Iris pigment epithelial cell (primary cell): ENCODE measurements around the gene DTX2.
"Not testable (repeated sequence)": the region's sequence is repeated elsewhere in the genome, so short reads cannot be mapped to it uniquely, and the experiment has no call there.

ENCODE experiments used
- DNase-seq: peaks from one replicate; pipeline ENCODE4 v3.0.0-alpha.2; 2011; ENCODE audit warnings: low read depth

The DTX2 gene

DNA sequence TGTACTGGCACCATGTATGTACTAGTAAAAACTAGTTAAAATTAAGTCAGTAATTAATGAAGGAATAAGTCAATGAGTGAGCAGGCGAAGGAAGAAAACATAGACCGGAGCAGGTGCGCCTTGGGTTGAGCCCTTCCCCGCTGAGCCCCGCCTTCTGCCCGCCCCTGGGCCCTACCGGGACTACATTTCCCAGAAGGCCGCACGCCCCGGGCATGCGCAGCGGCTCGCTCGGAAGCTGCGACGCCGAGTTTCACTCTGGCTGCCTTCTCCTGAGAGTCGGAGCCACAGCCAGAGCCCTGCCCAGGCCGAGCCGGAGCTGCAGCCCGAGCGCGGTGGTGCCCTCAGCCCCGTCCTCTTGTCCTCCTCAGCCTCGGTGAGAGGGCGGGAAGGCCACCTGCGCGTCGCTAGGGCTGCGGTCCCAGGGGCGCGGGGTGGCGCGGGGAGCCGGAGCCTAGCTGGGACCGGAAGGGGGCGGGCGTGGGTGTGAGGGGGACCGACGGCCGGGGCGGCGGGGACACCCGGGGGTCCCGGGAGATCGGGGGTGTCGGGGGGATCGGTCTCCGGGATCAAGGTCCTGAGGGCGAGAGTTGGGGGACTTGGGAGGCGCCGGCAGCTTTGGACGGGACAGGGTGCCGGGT is at the start of gene DTX2:
DTX2 (plus strand) TSS at position 246 of the 638 bp plus-strand sequence. CDS start 18,801 bp downstream, outside the sequence.
- DNase-seq = not testable (repeated sequence)

DNA sequence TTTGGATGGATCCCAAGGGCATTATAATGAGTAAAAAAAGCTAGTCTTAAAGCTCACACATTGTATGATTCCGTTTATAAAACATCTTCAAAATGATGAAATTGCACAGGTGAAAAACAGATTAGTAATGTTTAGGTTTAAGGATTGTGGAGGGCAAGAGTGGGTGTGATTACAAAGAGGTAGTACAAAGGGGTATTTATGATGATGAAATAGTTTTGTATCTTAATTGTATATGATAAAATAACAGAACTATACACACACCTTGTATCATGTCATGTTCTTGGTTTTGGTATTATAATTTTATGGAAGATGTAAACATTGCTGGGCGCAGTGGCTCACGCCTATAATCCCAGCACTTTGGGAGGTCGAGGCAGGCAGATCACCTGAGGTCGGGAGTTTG is 49.3 kb upstream of the DTX2 start:
- DNase-seq = no peak

DNA sequence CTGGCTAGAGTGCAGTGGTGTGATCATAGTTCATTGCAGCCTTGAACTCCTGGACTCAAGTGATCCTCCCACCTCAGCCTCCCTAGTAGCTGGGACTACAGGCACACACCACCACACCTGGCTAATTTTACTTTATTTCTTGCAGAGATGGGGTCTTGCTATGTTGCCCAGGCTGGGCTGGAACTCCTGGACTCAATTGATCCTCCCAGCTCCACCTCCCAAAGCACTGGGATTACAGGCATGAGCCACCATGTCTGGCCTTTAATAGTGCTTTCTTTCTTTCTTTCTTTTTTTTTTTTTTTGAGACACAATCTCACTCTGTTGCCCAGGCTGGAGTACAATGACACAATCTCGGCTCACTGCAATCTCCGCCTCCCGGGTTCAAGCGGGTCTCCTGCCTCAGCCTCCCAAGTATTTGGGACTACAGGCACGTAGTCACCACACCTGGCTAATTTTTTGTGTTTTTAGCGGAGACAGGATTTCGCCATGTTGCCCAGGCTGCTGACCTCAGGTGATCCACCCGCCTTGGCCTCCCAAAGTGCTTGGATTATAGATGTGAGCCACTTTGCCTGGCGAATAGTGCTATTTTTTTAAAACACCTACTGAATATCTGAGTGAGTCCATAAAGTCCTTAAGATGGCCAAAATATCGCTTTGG is 43.7 kb upstream of the DTX2 start:
- not testable (repeated sequence) for DNase-seq

DNA sequence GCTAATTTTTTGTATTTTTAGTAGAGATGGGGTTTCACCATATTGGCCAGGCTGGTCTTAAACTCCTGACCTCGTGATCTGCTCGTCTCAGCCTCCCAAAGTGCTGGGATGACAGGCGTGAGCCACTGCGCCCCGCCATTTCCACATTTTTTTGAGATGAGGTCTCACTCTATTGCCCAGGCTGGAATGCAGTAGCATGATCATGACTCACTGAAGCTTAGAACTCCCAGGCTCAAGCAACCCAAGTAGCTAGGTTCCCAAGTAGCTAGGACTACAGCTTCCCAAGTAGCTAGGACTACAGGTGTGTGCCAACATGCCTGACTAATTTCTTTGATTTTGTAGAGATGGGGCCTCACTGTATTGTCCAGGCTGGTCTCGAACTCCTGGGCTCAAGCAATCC is 40.4 kb upstream of the DTX2 start:
- DNase-seq = peak; percentile 99

DNA sequence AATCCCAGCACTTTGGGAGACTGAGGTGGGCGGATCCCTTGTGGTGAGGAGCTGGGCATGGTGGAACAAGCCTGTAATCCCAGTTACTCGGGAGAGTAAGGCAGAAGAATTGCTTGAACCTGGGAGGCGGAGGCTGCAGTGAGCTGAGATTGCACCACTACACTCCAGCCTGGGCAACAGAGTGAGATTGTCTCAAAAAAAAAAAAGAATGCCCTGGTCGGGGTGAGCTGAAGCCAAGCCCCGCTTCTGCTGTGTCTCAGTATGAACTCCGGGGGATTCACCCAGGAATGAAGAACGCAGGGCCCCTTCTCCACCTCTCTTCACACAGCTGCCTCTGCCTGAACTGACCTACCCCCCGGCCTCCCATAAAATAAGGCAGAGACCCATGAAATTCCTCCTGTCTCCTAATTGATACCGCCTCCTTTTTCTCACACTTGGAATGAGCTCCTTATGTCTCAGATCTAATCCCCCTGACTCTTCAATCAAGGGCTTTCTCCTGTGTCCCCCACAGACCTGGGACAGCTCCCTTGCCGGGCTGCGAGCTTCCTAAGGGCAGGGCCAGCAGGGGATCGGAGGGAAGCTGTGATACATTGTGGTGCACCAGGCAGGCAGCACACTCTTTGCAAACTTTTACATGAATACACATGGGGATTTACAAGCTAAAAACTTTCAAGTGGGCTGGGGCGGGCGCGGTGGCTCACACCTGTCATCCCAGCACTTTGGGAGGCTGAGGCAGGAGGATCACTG is 37.7 kb upstream of the DTX2 start:
- DNase-seq = peak; percentile 24

DNA sequence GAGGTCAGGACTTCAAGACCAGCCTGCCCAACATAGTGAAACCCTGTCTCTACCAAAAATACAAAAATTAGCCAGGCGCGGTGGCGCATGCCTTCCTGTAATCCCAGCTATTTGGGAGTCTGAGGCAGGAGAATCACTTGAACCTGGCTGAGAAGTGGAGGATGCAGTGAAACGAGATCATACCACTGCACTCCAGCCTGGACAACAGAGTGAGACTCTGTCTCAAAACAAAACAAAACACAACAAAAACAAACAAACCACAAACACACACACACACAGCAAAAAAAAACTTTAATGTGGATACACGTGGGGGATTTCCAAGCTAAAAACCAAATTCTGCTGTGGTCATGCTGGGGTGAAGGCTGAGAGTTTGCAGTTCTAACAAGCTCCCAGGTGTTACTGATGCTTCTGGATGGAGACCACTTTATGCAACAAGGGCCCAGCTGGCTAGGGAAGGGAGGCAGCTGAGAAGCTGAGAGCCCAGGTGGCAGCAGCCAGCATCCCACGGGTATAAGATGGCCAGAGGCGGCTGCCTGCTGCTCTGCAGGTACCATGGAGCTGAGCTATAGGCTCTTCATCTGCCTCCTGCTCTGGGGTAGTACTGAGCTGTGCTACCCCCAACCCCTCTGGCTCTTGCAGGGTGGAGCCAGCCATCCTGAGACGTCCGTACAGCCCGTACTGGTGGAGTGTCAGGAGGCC is 36.9 kb upstream of the DTX2 start, which contains the start of gene ZP3:
ZP3 (plus strand) TSS at position 538 of the 699 bp plus-strand sequence; CDS start at position 553, 15 bp downstream.
- DNase-seq = no peak

DNA sequence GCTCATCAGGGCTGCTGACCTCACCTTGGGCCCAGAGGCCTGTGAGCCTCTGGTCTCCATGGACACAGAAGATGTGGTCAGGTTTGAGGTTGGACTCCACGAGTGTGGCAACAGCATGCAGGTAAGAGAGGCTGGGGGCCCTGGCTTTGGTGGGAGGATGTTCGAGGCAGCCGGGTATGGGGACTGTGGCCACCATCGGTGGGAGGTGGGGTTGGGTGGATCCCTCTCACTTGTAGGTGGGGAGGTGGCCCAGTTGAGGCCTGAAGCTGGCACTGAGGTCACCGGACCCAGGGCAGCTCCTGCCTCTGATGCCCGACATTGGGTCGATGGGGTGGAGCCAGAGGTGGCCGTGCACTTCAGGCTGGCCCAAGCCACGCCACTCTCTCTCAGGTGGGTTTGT is 36.4 kb upstream of the DTX2 start:
- DNase-seq = no peak

DNA sequence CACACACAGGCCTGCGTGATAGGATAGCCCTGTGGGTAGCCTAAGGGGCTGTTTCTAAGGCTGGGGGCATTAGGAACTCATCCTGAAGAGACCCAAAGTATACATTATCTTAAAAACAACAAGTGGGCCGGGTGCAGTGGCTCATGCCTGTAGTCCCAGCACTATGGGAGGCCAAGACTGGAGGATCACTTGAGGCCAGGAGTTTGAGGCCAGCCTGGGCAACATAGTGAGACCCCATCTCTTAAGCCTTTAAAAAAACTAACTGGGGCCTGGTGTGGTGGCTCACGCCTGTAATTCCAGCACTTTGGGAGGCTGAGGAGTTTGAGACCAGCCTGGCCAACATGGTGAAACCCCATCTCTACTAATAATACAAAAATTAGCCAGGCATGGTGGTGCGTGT is 36.0 kb upstream of the DTX2 start:
- DNase-seq = not testable (repeated sequence)

DNA sequence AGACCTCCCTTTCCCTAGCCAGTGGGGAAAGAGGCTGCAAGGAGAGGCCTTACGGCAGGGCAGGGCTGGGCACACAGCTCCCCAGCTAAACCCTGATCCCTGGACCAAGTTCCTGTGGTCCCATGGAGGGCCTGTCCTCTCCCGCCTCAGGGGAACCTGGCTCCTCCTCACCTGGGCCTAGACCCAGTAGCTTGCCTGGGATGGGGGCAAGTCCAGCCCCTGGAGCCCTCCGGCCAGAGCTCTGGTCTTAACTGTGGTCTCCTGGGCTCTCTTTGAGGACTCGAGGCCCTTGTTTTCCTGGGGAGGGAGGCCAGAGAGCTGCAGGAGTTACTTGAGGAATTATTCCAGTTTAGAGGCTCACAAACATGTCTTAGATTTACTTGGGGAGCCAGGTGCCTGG is 35.3 kb upstream of the DTX2 start:
- DNase-seq = no peak

DNA sequence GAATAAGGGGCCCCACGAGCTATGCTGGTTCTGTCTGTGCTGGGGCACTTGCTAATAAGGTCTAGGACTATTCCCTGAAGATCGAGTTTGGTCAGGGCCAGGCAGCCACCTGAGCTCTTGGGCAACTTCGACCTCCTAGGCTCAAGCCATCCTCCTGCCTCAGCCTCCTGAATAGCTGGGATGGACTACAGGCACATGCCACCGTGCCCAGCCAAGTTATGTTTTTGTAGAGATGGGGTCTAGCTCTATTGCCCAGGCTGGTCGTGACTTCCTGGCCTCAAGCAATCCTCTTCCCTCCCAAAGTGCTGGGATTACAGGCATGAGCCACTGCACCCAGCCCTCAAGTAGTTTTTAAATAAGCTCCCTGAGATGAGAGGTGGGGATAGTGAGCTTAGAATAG is 33.9 kb upstream of the DTX2 start:
- DNase-seq = no peak

DNA sequence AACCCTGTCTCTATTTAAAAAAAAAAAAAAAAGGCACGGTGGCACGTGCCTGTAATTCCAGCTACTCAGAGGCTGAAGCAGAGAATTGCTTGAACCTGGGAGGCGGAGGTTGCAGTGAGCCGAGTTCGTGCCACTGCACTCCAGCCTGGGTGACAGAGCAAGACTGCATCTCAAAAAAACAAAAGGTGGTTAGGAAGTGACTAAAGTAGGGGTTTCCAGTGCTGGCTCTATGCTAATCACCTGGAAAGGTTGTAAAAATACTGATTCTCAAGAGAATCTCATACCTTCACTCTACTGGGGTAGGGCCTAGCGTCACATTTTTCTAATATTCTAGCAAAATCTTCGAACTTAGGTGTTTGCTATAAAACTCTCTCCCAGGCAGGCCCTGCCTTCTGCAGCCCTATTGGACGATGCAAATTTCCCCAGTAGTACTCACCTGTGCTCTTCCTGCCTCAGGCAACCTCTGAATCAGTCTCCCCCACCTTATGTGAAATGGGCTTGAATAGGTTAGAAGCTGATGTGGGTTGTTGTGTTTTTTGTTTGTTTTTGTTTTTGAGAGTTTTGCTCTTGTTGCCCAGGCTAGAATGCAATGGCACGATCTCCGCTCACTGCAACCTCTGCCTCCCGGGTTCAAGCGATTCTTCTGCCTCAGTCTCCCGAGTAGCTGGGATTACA is 33.2 kb upstream of the DTX2 start:
- DNase-seq = no peak

DNA sequence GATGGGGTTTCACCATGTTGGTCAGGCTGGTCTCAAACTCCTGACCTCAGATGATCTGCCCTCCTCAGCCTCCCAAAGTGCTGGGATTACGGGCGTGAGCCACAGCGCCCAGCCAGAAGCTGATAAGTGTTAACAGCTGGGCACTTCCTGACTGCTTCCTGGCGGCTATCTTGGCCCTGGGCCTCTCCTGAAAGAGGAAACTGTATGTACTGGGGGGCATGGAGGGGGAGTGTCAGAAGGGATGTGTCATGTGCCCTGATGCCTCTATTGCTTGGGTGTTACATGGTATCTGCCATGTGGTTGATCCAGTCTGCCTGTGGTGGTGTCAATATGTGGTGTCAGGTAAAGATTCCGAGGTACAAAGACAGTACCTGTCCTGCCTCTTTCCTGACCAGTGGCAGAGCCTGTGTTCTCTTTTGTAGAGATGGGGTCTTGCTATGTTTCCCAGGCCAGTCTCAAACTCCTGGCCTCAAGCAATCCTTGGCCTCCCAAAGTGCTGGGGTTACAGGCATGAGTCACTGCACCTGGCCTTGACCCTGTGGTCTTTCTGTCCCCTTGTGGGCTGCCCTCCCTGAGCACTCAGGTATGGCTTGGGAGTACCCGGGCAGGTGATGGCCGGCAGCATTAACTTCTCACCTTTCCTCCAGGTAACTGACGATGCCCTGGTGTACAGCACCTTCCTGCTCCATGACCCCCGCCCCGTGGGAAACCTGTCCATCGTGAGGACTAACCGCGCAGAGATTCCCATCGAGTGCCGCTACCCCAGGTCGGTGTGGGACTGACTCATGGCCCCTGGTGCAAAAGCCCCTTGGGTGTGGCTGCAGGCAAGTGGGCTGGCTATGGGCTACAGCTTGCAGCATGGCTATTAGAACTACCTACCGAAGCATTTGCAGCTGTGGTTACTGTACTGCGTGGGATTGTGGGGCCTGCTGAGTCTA is 32.4 kb upstream of the DTX2 start:
- no peak for DNase-seq

DNA sequence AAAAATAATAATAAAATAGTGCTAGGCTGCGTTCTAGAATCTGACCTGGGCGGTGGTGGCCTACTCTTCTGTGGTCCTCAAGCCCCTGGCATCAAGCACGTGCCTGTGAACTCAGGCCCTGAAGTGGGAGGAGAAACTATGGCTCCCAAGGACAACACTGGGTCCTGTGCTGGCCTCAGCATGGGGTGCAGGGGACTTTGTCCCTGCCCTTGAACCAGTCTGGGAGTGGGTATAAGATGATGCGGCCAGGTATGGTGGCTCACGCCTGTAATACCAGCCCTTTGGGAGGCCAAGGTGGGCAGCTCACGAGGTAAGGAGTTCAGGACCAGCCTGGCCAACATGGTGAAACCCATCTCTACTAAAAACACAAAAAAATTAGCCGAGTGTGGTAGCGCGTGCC is 31.3 kb upstream of the DTX2 start:
- no peak for DNase-seq

DNA sequence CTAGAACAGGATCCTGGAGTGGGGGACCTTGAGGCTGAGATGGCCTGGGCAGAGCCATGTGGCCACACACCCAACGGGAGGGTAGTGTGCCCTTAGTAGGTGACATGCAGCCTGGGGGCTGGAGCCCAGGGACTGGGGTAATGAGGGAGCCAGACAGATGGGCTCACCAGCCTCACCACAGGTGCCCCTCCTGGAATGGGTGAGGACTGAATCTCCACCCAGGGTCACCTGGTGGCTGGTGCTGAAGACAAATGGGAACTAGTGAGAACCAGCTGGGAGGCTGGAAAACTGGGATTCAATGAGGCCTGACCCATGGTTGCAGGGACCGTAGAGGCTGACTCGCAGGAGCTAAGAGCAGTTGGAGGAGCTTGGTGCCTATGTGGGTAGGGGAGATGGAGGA is 30.7 kb upstream of the DTX2 start:
- no peak for DNase-seq

DNA sequence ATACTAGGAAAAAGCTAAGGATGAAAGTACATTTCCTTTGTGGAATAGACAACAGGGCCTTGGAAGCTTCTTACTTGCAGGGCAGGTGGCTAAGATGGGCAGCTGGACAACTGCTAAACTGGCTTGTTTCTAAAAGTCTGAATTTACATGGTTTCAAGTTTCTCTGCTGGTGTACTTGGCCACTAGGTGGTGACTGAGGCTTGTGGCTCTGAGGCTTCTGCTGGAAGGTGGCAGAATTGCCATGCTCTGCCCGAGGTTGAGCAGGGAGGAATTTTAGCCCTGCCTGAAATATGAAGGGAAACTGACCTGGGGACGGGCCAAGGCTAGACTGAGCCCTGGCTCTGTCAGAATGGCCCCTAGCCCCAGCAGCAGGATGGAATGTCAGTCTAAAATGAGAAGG is 23.6 kb upstream of the DTX2 start:
- peak; percentile 85 for DNase-seq

DNA sequence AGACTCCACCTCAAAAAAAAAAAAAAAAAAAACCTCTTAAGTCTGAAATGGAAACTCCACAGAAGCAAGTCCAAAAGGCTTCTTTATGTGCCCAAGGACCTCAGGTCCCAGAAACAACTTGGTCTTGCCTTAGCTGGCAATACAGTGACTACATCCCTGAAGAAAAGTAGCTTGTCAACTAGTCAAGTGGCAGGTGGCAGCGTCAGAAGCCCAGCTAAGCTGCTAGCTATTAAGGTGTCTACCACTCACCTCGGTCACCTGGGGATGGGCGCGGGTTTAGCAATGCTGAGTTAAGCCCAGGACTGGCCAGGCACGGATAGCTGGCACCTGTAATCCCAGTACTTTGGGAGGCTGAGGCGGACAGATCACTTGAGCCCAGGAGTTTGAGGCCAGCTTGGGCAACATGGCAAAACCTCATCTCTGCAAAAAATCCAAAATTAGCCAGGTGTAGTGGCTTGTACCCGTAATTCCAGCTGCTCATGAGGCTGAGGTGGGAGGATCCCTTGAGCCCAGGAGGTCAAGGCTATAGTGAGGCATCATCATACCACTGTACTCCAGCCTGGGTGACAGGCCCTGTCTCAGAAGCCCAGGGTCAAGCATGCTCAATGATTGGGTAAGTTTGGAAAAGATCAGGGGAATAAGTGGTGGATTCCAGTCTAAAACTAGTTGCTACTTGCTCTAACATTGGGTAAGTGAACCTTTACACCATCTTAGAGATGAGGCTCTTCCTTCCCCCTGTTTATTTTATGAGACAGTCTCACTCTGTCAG is 22.2 kb upstream of the DTX2 start:
- DNase-seq = not testable (repeated sequence)

DNA sequence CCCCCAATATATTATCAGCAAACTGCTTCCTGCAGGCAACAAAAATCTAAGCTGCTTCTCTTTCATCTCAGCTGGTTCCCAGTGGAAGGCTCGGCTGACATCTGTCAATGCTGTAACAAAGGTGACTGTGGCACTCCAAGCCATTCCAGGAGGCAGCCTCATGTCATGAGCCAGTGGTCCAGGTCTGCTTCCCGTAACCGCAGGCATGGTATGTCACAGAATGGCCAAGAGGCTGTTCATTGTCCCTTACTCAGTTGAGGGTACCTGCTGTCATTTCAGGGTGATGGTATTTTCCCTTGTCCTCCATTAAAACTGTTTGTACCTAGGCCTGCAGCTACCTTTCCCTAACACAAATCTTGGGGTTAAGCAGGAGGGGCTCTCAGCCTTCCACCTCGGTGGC is 21.1 kb upstream of the DTX2 start:
- not testable (repeated sequence) for DNase-seq

DNA sequence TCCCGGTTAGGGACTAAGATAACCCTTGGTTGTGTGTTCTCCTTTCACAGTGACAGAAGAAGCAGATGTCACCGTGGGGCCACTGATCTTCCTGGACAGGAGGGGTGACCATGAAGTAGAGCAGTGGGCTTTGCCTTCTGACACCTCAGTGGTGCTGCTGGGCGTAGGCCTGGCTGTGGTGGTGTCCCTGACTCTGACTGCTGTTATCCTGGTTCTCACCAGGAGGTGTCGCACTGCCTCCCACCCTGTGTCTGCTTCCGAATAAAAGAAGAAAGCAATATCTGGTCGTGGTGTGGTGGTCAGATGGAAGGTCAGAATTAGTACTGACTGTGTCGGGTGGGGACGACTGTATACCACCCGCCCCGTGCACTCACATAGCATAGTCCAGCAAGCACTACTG is 19.7 kb upstream of the DTX2 start:
- DNase-seq = not testable (repeated sequence)

DNA sequence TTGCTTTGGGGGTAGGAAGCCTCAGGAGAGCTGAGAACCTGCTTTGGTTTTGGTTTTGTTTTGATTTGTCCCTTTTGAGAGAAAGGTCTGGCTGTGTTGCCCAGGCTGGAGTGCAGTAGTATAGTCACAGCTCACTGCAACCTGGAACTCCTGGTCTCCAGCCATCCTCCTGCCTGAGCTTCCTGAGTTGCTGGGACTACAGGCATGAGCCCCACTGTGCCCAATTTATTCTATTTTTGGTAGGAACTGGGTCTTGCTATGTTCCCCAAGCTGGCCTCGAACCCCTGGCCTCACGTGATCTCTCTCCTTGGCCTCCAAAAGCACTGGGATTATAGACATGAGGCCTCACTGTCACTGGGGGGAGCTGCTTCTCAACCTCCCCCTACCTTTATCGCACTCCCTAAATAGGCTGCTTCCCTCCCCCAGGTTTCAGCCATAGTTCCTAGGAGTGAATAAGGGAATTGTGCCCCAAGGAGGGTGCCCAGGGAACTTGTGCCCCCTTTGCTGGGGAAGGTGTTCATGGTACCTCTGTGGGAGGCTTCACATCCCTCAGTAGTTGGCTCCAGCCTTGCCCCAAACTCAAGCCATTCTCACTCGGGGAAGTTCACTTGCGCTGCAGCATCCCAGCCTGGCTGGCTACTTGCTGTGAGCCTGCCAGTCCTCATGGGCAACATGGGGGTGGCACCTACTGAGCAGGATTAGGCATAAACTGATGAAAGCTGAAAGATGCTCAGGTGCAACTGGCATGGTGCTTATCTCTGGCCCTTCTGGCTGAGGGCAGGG is 18.7 kb upstream of the DTX2 start:
- not testable (repeated sequence) for DNase-seq
